ENCODE results near the gene SVIL.

DNA sequence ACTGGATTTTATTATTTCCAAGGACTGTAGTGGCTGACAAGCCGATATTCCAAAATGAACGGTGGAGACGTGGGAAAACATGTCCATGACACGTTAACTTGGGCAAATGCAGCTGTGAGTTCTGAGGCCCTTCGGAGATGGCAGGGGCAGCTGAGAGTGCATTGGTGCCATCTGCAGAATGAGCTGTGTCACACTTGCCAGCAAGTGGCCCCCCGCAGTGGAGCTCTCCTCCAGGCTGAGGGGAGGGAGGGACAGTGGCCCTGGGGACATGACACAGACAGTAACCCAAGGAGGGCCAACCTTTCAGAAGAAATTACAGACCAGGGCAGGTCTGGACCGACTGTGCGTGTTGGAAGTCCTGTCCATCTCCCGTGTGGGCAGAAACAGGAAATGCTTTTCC, 139.4 kb downstream of the SVIL start:
- TF ChIP-seq ETV6 (CRISPR knock-in tag; conservative IDR thresholded peaks at IDR 0.05) (no peak), JDP2 (CRISPR knock-in tag; IDR thresholded peaks at IDR 0.05; ENCODE audit: borderline replicate concordance) (no peak), HDAC6 (IDR thresholded peaks at IDR 0.05; ENCODE audit: low read depth, low read length) (no peak)
- TF ChIP-seq, protein P1, sequence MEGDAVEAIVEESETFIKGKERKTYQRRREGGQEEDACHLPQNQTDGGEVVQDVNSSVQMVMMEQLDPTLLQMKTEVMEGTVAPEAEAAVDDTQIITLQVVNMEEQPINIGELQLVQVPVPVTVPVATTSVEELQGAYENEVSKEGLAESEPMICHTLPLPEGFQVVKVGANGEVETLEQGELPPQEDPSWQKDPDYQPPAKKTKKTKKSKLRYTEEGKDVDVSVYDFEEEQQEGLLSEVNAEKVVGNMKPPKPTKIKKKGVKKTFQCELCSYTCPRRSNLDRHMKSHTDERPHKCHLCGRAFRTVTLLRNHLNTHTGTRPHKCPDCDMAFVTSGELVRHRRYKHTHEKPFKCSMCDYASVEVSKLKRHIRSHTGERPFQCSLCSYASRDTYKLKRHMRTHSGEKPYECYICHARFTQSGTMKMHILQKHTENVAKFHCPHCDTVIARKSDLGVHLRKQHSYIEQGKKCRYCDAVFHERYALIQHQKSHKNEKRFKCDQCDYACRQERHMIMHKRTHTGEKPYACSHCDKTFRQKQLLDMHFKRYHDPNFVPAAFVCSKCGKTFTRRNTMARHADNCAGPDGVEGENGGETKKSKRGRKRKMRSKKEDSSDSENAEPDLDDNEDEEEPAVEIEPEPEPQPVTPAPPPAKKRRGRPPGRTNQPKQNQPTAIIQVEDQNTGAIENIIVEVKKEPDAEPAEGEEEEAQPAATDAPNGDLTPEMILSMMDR (CRISPR knock-in tag; IDR thresholded peaks at IDR 0.05): no peak
